Astrocyte (in vitro differentiated cells and primary cell): ENCODE data around the gene MBOAT7.

Experiments used
- EZH2 ChIP-seq: IDR thresholded peaks from 2 replicates; pipeline ENCODE4 v1.6.1; 2012; ENCODE audit warnings: mild to moderate bottlenecking, low read length, inconsistent platforms; ENCODE audit not compliant: insufficient read depth
- TF ChIP-seq, protein P1 (sequence below): IDR thresholded peaks from 2 replicates; pipeline ENCODE4 v1.5.1; 2011; ENCODE audit warnings: low read depth, mild to moderate bottlenecking, inconsistent platforms, low read length, moderate library complexity; ENCODE audit not compliant: insufficient read depth

DNA sequence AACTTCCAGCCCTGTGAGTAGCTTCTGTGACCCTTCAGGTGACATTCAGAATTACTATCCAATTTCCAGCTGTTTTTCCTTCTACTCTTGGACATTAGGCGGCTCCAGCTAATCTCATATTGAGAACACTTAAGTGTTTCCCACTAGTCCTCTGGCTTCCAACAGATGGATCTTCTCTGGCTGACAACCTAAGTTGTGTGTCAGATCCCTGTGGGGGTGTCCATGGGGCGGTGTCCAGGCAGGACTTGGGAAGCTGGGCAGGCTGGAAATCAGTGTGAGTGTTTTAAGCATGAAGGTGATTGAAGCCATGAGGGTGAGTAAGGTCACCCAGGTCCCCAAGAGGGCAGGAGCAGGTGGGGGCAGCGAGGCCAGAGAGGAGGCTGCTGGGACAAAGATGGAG is 41.7 kb downstream of the MBOAT7 start:
- TF ChIP-seq EZH2, result no peak
- TF ChIP-seq, protein P1, sequence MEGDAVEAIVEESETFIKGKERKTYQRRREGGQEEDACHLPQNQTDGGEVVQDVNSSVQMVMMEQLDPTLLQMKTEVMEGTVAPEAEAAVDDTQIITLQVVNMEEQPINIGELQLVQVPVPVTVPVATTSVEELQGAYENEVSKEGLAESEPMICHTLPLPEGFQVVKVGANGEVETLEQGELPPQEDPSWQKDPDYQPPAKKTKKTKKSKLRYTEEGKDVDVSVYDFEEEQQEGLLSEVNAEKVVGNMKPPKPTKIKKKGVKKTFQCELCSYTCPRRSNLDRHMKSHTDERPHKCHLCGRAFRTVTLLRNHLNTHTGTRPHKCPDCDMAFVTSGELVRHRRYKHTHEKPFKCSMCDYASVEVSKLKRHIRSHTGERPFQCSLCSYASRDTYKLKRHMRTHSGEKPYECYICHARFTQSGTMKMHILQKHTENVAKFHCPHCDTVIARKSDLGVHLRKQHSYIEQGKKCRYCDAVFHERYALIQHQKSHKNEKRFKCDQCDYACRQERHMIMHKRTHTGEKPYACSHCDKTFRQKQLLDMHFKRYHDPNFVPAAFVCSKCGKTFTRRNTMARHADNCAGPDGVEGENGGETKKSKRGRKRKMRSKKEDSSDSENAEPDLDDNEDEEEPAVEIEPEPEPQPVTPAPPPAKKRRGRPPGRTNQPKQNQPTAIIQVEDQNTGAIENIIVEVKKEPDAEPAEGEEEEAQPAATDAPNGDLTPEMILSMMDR, result no peak
